HG03575 (cell line): ENCODE results near the gene UBR7.
"Not testable (repeated sequence)": the region's sequence is repeated elsewhere in the genome, so short reads cannot be mapped to it uniquely, and the experiment has no call there.

Experiments
- ATAC-seq: cut with Tn5 transposase; IDR thresholded peaks from one replicate; pipeline ENCODE4 v1.9.1; 2021; ENCODE audit not compliant: unreplicated experiment, insufficient number of reproducible peaks, low FRiP score; ENCODE audit errors: extremely low read depth

The UBR7 gene

DNA sequence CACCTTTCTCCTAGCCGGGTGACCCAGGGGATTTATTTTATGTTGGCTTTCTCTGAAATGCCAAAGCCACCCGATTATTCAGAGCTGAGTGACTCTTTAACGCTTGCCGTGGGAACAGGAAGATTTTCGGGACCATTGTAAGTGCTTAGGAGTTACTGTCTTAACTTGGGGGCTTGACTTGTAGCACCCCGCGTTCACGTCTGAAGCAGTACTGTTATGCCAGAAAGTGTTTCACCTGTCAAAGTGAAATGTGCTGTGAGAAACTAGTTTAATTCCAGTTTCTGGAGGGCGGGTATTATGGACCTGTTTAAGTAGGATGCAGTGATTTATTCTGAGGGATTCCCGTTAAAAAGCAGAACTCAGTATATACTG, 21.7 kb upstream of the UBR7 start:
- ATAC-seq, result no peak

DNA sequence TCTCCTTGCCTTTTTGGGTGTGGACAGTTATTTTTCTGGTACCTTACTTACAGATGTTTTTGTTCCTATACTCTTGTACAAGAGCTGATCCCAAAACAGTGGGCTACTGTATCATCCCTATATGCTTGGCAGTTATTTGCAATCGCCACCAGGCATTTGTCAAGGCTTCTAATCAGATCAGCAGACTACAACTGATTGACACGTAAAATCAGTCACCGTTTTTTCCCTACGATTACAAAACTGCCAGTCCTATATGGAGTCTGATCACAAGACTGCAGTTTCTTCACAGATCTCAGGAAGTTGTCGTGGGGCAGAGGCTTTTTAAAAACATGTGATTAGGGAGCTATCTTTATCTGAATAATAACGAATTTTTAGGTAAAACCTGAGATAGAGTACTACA, 20.6 kb upstream of the UBR7 start:
- no peak for ATAC-seq

DNA sequence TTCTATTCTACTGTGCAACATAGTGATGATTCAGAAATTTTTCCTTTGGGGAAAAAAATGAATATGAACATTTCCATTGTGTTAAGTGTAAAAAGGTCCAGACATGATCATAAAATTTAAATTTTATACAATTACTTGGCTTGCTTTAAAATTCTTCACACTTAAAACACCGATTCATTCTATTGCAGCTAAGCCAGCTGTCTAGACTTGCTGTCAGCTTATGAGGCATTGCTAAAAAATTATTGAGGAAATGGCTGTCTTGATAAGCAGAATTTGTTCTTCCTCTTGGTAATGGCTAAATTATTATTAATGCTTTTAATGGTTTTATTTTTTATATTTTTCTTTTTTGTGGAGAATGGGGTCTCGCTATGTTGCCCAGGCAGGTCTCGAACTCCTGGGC, 20.1 kb upstream of the UBR7 start:
- ATAC-seq, result no peak

DNA sequence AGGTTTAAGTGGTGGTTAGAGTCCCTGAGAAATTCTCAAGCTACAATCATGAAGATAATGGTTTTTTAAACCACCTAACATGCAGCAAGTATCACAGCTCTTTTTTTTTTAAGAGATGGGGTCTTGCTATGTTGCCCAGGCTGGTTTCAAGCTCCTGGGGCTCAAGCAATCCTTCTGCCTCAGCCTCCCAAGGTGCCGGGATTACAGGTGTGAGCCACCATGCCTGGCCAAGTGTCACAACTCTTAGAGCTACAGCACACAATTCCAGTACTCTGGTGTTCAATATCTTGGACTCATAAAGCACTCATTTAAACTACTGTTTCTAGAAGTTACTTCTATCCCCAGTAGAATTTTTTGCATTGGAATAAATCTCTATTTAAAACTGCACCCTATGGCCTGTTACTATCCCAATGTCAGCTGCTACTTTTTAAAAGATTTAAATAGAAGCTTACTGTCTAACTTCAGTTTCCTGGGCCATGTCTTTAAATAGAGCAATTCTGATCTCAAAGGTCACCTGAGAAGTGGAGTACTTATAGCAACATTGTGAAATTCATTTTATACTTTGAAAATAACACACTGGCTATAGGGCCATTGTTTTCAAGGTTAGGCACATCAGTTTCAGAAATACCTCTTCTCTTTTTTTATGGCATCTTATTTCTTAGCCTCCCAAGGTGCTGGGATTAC, 11.6 kb upstream of the UBR7 start:
- no peak for ATAC-seq

DNA sequence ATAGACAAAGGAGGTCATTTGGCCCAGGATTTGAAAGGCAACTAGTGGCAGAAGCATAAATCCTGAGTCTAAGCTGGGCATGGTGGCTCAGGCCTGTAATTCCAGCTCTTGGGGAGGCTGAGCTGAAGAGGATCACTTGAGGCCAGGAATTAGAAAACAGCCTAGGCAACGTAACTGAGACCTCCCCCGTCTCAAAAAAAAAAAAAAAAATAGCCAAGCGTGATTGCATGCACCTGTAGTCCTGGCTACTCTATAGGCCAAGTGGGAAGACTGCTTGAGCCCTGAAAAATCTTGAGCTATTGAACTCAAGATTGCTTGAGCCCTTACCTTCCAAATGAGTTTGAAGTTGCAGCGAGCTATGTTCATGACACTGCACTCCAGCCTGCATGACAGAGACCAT, 8.0 kb upstream of the UBR7 start:
- no peak for ATAC-seq

DNA sequence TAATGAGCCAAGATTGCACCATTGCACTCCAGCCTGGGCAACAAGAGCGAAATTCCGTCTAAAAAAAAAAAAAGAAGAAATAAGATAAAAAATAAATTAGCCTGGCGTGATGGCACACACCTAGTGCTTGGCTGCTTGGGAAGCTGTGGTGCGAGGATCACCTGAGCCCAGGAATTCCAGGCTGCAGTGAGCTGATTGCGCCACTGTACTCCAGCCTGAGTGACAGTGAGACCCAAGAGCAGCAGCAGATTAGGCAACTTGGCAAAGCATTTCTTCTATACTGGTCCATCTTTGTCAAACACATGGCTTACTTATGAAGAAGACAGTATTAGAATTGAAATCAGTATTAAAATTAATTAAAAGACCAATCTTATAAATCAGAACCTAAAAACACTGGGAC, 6.5 kb upstream of the UBR7 start:
- ATAC-seq, result no peak

DNA sequence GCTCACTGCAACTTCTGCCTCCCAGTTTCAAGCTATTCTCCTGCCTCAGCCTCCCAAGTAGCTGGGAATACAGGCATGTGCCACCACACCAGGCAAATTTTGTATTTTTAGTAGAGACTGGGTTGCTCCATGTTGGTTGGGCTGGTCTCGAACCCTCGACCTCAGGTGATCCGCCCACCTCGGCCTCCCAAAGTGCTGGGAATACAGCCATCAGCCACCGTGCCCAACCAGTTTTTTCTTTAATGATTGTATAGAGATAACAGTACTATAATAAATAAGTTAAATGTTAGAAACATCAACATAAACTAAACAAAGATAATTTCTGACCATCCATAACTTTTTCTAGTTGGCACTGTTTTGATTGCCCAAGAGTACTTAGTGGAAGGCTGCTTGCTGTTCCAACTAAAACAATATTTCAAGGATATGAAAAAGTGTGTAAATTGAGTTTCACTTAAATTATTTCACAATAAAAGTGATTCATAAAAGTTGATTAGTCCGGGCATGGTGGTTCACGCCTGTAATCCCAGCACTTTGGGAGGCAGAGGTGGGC, 5.8 kb upstream of the UBR7 start:
- no peak for ATAC-seq

DNA sequence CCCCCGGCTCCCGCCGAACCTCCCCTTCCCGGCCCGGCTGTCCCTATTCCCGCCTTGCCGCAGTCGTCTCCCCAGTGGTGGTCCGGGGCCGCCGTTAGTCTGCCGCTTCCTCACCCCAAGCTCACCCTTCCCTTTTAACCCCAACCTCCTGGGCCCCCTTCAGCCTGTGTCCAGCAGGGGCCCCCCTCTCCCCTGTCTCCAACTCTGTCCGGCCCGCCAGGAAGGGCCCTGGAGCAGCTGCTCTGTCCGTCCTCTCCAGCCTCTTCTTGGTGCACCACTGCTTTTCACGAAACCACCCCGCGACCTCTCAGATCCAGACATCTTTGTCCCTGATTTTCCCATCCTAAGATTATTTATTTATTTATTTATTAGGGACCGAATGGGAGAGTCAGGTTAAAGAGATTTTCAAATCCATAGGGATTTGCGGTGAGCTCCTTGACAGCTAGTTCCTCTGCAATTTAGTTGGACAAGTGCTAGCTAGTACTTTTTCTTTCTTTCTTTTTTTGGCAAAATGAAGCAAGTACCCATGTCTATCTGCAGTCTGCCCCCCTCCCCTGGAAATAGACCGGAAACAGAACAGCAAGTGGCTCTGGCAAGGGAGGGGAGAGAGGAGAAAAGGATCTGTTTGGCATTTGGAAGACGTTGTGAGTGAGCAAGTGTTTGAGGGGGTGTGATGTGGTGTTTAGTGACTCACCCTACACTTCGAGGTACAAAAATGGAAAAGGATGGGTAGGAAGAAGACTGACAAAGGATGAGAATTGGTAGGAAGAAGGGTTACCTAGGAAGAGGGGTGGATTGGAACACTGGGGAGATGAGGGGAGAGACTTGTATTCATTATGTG, 632 bp downstream of the UBR7 start:
- ATAC-seq, result peak; percentile 7

DNA sequence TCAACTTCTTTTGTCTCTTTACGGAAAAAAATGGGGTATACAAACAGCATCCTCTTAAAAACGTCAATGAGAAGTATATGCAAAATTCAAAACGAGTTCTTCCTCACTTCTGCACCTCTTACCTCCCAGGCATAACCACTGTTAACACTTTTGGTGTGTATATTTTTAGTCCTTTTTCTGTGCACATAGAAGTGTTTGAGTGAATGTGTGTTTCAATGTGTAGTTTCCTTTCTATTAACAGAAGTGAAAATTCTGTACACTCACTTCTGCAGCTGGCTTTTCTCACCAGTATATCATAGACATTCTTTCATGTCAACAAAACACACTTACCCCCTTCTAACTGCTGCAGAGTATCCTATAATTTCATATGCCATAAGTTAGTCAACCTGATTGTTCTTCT, 5.4 kb downstream of the UBR7 start:
- ATAC-seq, result peak; percentile 62

DNA sequence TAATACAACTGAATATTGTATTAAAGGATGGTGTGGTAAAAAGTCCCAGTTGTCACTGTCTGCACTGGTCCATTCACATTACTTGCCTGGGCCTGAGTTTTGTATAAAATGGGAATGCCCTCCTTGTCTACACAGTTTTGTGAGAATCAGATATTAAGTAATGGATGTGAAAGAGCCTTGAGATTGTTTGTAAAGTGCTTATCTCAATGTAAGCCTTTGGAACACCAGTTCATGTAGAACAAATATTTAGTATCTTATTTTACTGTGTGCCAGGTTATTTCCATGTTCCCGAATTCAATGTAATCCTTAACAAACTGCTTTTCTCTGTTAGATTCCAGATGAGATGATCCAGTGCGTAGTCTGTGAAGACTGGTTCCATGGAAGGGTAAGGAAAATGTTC, 7.5 kb downstream of the UBR7 start:
- no peak for ATAC-seq

DNA sequence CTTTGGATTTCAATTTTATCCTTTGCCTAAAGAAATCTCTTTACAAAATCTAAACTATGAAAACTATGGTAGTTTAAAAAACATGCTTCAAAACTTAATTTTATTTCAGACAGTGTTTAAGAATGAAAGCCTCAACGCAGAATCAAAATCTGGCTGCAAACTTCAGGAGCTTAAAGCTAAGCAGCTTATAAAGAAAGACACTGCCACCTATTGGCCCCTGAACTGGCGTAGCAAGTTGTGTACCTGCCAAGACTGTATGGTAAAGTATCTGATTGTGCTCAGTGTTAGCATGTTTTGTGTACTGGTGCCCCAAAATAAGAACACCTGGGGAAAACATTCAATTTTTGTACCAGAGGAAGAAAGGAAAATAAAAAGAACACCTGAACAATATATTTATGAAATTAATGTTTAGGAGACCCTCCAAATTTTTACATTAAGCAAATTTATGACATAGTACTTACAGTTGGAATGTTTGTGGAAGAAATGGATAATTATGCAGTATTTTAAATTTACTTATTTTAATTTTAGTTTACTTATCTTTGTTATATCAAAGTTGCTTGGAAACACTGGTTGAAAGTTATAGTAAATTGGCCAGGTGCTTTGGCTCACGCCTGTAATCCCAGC, 12.2 kb downstream of the UBR7 start:
- ATAC-seq, result no peak

DNA sequence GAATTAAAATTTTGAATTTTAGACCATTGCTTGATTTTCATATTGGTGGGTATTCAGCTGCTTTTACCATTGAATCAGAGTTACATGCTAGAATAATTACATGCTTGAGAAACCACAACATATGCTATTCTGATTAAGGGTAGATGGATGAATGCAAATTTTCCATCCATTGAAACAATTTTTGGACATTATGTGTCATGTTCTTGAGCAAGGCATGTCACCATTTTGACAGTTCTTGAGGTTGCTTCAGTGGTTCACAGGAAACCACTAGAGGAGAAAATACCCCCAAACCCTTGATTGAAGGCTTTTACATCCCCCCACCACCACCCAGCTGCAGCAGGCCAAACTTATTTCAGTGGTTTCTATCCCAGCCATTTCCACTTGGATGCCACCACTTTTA, 13.5 kb downstream of the UBR7 start:
- ATAC-seq, result no peak

DNA sequence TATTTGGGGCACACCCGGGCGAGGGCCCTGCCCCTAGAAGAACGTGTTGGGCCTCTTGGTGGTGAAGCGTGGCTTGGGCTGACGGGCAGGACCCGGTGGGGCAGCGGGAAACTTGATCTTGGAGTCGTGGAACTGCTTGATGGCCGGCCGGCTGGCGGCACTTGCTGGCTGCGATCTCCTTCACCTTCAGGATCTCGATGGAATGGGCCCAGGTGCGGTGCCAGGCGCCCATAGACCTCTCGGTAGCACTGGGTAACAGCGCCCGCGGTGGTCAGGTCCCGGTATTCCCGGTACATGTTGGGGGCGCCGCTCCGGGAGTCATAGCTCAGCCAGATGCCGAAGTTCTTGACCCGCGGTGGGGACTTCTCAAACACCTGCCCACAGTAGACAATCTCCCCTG, 16.5 kb downstream of the UBR7 start:
- ATAC-seq, result no peak

DNA sequence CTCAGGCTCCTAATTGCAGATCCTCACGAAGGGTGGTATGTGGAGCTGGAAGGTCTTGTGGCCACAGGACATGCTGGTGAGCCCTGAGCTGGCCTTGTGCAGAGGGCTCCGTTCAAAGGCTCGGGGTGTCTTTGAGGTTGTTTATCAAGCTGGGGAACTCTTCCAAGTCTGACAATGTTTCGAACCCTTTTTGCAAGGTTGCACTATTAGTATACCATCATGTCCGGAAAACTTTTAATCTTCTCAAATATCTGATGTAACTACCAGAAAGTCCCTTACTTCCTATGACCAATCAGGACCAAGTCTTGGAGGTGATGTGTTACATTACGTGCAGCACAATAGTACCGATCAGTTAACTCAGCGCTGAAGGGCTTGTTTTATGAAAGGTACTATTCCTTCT, 21.5 kb downstream of the UBR7 start:
- no peak for ATAC-seq

DNA sequence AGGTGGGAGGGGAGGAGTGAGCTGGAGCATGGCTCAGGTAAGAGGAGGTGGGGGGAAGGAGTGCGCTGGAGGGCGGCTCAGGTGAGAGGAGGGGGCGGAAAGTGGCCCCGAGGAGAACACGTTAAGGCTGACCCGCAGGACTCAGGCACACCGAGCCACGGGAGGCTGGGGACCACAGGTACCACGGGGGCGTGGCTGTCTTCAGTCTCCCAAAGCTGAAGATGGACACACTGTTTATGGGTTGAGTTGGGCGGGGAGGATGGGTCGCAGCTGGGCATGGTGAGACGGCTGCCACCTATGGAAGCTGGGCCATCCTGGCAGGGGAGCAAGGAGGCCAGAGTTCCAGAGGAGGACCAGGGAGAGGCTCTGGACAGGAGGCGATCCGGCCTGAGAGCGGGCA, 23.5 kb downstream of the UBR7 start:
- ATAC-seq, result no peak

DNA sequence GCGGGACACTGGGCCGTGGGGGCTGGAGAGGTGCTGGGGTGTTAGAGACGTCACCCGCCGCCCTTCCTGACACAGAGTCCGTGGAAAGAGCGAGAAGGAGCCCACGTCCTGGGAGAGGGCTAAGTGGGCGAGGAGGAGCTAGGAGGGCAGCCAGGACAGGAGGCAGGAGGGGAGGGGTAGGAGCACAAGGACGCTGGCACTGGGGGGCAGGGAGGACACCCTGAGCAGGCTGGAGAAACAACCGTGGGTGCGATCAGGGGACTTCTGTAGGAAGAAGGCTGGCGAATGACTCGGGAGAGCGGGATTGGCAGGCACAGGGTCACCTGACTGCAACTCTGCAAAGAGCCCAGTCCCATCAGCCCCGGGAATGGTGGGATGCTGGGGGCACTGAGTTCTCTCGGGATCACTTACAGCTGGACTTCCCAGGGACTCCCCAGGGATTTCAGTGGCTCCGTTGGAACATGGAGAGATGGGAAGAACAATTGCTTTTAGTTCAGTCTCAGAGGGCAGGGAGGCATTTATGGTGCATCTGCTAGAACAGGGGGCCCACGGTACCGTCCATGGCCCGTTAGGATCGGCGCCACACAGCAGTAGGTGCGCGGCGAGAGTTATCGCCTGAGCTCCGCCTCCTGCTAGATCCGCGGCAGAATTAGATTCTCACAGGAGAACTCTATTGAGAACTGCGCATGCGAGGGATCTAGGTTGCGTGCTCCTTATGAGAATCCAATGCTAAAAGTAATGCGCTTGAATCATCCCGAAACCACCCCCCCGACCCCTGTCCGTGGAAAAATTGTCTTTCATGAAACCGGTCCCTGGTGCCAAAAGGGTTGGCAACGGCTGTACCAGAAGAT, 24.3 kb downstream of the UBR7 start:
- no peak for ATAC-seq

DNA sequence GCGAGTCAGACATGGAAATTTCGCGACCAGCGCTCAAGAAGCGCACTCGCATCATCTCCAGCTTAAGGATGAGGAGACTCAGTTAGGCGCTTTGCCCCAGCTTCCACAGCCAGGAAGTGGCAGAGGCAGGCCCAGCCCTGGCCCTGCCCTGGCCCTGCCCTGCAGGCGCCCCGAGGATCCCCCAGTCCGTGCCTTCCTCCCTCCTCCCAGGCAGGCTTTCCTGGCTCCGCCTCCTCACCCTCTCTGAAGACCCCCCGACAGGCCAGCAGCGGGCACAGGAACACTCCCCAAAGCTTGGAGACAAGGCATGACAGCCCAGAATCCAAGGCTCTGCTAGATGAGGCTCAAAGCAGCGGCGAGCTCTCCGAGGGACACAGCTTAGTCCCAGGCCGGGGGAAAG, 25.1 kb downstream of the UBR7 start:
- ATAC-seq, result no peak

DNA sequence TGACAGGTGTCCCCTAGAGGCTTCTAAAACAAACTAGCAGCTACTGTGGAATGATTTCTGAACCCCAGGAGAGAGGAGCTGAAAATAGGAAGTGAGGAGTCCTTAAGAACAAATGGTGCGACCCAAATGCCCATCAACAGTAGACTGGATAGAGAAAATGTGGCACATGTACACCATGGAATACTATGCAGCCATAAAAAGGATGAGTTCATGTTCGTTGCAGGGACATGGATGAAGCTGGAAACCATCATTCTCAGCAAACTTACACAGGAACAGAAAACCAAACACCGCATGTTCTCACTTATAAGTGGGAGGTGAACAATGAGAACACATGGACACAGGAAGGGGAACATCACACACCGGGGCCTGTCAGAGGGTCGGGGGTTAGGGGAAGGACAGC, 26.0 kb downstream of the UBR7 start:
- not testable (repeated sequence) for ATAC-seq

DNA sequence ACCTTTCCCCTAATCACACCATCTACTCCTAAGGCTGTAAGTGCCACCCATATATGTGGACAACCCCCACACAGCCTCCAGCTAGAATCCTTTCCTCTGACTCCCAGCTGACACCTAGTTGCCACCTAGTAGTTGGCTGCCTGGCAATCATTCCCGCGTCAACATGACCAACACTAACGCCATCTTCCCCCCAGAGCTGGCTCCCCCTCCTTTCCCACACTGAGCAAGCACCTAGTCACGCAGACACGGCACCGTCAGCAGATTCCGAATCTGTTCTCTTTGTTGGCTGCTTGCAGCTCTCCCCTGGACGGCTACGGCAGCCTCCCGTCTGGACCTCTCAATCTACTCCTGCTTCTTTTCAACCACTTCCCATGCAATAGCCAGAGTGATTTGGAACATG, 27.7 kb downstream of the UBR7 start:
- no peak for ATAC-seq
